GM21390 (cell line): Measurements from ENCODE around the gene MSH2.

Experiments
- ATAC-seq: cut with Tn5 transposase; IDR thresholded peaks from one replicate; pipeline ENCODE4 v1.9.1; 2021; ENCODE audit not compliant: unreplicated experiment

The MSH2 gene

GRCh38 chr2:47530105-47530760 lies 127.3 kb downstream of the MSH2 start:
- ATAC-seq, result no peak

GRCh38 chr2:47531378-47532042 lies 128.6 kb downstream of the MSH2 start:
- no peak for ATAC-seq
